Stomach smooth muscle (tissue), 2 donors: ENCODE data around the gene ZNF469.

Source experiments
- H3K27ac ChIP-seq: one replicate; pipeline ENCODE4 v1.7.0; 2013; ENCODE audit warnings: mild to moderate bottlenecking, low read length, inconsistent platforms
- H3K27me3 ChIP-seq, 2 donors: one replicate each; pipeline ENCODE4 v1.7.0; 2013; ENCODE audit warnings: low read length in 2 of 2; ENCODE audit not compliant: insufficient read depth in 2 of 2, control insufficient read depth in 1 of 2
- H3K36me3 ChIP-seq, 2 donors: one replicate each; pipeline ENCODE4 v1.7.0; 2013; ENCODE audit warnings: low read length in 2 of 2; ENCODE audit not compliant: control insufficient read depth in 2 of 2, insufficient read depth in 2 of 2
- H3K4me1 ChIP-seq: one replicate; pipeline ENCODE4 v1.7.0; 2013; ENCODE audit warnings: low read length; ENCODE audit not compliant: control insufficient read depth, insufficient read depth
- H3K4me3 ChIP-seq, 2 donors: one replicate each; pipeline ENCODE4 v1.7.0; 2013; ENCODE audit warnings: low read length in 2 of 2
- H3K9ac ChIP-seq, 2 donors: one replicate each; pipeline ENCODE4 v1.7.0; 2013; ENCODE audit warnings: low read length in 2 of 2, mild to moderate bottlenecking in 1 of 2
- H3K9me3 ChIP-seq, 2 donors: one replicate each; pipeline ENCODE4 v1.7.0; 2013; ENCODE audit warnings: low read length in 2 of 2; ENCODE audit not compliant: control insufficient read depth in 2 of 2
- donor health status: healthy.
- donor health status: Pancreatic carcinoma.

The ZNF469 gene

GRCh38 chr16:88395669-88396584, 13.2 kb downstream of the ZNF469 start:
- no peaks in the 10 kb centered on the region for H3K36me3 ChIP-seq
- H3K9ac ChIP-seq = no peak overlapping the region
- H3K4me1 ChIP-seq = peaks cover 3% of the 10 kb centered on the region
- H3K27me3 ChIP-seq = peaks cover 0 to 6% of the 10 kb centered on the region in 2 donors
- H3K4me3 ChIP-seq = no peak overlapping the region
- H3K27ac ChIP-seq = no peak overlapping the region
- no peaks in the 10 kb centered on the region for H3K9me3 ChIP-seq

DNA sequence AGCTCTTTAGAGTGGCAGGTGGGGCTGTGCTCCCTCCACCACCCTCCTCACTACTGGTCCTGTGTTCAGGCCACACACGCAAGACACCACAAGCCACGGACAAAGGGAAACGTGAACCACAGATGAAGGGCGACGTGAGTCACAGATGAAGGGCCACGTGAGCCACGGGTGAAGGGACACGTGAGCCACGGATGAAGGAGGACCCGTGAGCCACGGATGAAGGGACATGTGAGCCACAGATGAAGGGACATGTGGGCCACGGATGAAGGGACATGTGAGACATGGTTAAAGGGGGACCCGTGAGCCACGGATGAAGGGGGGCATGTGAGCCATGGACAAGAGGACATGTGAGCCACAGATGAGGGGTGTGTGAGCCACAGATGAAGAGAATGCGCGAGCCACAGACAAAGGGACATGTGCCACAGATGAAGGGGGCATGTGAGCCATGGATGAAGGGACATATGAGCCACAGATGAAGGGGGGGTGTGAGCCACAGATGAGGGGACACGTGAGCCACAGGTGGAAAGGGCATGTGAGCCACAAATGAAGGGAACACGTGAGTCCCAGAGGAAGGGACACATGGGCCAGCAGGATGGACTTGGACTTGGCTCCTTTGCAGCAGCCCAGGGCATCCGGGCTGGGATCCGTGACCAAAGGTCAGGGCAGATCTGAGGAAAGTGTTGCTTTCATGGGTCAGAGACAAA, 15.6 kb downstream of the ZNF469 start:
- no peaks in the 10 kb centered on the region for H3K9me3 ChIP-seq
- no peak overlapping the region for H3K4me3 ChIP-seq
- peaks cover 3% of the 10 kb centered on the region for H3K4me1 ChIP-seq
- no peak overlapping the region for H3K27ac ChIP-seq
- H3K36me3 ChIP-seq = no peaks in the 10 kb centered on the region
- H3K27me3 ChIP-seq = peaks cover 3% of the 10 kb centered on the region in 2 donors
- H3K9ac ChIP-seq = no peak overlapping the region

GRCh38 chr16:88398874-88399178, 16.1 kb downstream of the ZNF469 start:
- H3K4me1 ChIP-seq = peaks cover under 1% of the 10 kb centered on the region
- H3K9ac ChIP-seq = no peak overlapping the region
- no peaks in the 10 kb centered on the region for H3K36me3 ChIP-seq
- no peak overlapping the region for H3K4me3 ChIP-seq
- H3K9me3 ChIP-seq = no peaks in the 10 kb centered on the region
- no peak overlapping the region for H3K27ac ChIP-seq
- H3K27me3 ChIP-seq = peaks cover 0 to 3% of the 10 kb centered on the region in 2 donors

DNA sequence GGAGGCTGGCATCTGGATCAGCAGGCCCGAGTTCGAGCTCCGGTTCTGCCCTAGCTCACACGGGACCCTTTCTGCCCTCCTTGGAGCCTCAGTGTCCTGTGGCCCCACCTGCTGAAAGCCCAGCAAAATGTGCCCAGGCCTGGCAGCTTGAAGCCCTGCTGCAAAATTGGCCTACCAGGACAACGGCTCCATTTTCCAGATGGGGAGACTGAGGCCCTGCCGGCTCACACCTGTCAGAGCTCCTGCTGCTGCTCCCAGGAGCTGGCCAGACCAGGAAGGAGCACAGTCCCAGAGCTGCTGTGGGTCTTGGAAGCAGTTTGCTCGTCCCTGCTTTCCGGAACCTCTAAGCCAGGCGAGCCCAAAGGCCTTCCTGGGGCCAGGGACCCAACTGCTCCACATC, 17.4 kb downstream of the ZNF469 start:
- no peaks in the 10 kb centered on the region for H3K9me3 ChIP-seq
- no peak overlapping the region for H3K4me3 ChIP-seq
- H3K36me3 ChIP-seq = no peaks in the 10 kb centered on the region
- no peaks in the 10 kb centered on the region for H3K4me1 ChIP-seq
- H3K9ac ChIP-seq = no peak overlapping the region
- no peak overlapping the region for H3K27ac ChIP-seq
- H3K27me3 ChIP-seq = peaks cover 0 to 3% of the 10 kb centered on the region in 2 donors

DNA sequence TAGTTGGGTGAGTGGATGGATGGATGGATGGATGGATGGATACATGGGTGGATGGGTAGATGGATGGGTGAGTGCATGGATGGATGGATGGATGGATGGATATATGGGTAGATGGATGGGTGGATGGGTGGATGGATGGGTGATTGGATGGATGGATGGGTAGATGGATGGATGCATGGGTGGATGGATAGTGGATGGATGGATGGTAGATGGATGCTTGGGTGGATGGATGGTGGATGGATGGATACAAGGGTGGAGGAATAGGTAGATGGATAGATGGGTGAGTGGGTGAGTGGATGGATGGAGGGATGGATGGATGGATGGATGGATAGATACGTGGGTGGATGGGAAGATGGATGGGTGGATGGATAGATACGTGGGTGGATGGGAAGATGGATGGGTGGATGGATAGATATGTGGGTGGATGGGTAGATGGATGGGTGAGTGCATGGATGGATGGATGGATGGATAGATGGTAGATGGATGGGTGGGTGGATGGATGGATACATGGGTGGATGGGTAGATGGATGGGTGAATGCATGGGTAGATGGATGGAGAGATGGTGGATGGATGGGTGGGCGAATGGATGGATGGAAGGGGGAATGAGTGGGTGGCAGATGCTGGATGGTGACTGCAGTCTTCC, 19.0 kb downstream of the ZNF469 start:
- H3K9me3 ChIP-seq = no peaks in the 10 kb centered on the region

DNA sequence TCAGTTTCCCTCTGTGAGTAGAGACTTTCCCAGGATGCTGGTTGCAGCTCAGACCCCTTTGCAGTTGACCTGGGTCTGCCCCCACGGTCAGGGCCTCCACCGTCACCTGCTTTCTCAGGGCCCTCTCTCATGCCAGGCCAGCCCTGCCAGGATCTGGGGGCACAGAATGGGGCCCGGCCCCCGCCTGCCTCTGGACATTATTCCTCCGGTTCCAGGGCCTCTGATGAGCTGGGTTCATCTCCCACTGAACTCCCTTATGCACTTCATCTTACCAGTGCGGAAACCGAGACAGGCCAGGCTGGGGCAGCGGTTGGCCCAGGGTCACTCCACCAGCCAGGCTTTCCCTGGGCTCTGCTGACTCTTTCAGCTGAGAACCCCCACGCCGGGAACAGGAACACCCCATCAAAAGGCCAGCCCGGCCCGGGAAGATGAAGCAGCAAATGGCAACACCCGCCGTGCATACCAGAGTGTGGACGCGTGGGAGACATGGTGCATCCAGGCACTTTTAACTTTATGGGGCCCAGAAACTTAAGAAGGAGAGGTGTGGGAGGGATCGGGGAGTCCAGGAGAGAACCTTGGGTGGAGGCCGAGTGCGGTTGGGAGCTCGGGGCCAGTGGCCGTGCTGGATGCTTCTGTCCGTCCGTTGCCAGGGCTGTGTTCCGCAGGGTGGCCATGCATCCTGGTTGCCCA, 19.9 kb downstream of the ZNF469 start:
- Histone ChIP-seq H3K36me3 (no peaks in the 10 kb centered on the region), H3K9me3 (no peaks in the 10 kb centered on the region), H3K27me3 (peaks cover 0 to 3% of the 10 kb centered on the region in 2 donors), H3K4me3 (no peak overlapping the region), H3K9ac (no peak overlapping the region), H3K4me1 (peaks cover 2% of the 10 kb centered on the region), H3K27ac (no peak overlapping the region)

More for the DNA sequence above, 19.0 kb downstream of the ZNF469 start:
- Histone ChIP-seq H3K4me3 (no peak overlapping the region), H3K27me3 (peaks cover 0 to 3% of the 10 kb centered on the region in 2 donors), H3K36me3 (no peaks in the 10 kb centered on the region), H3K27ac (no peak overlapping the region), H3K9ac (no peak overlapping the region), H3K4me1 (peaks cover 2% of the 10 kb centered on the region)

DNA sequence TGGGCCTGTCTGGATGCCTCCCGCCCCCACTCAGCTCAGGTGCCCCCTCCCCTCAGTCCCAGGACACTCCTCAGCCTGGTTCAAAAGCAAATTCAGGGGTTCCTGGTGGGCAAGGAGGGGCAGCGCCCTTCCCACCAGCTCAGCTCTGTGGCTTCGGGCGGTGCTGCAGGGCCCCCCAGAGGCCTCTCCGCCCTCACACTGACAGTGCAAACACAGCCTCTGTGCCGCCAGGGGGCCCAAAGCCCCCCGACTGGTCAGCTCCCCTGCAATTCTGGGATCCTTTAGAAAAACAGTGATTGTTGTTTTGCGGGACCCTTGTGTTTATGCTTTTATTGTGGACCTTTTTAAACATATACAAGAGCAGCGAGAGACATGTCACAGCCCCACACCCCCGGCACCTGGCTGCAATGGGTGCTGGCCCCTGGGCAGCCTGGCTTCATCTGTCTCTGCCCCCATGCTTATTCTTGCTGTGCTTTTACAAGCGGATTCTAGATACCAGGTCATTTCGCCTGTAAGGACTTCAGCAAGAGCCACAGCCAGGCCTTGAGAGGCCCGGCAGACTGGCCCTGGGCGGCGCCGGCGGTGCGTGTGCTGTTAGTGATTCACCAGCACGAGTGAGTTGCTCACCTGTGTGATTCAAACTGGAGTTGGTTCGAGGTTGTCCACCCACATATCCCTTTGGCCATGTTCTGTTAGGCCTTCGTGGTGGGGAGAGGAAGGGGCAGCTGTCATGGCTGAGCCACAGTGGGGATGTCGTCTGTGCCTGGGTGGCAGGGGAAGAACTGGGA, 21.2 kb downstream of the ZNF469 start:
- H3K9me3 ChIP-seq = no peaks in the 10 kb centered on the region
- no peak overlapping the region for H3K9ac ChIP-seq
- H3K36me3 ChIP-seq = no peaks in the 10 kb centered on the region
- peaks cover 2% of the 10 kb centered on the region for H3K4me1 ChIP-seq
- H3K27ac ChIP-seq = no peak overlapping the region
- peaks cover 0 to 3% of the 10 kb centered on the region in 2 donors for H3K27me3 ChIP-seq
- H3K4me3 ChIP-seq = no peak overlapping the region

GRCh38 chr16:88404769-88405168, 22.0 kb downstream of the ZNF469 start:
- no peak overlapping the region for H3K4me3 ChIP-seq
- peaks cover 2% of the 10 kb centered on the region for H3K4me1 ChIP-seq
- no peak overlapping the region for H3K27ac ChIP-seq

GRCh38 chr16:88405216-88406060, 22.7 kb downstream of the ZNF469 start:
- H3K4me1 ChIP-seq = peaks cover 2% of the 10 kb centered on the region
- no peaks in the 10 kb centered on the region for H3K36me3 ChIP-seq
- H3K27ac ChIP-seq = no peak overlapping the region
- no peak overlapping the region for H3K9ac ChIP-seq
- no peaks in the 10 kb centered on the region for H3K9me3 ChIP-seq
- peaks cover 0 to 3% of the 10 kb centered on the region in 2 donors for H3K27me3 ChIP-seq
- no peak overlapping the region for H3K4me3 ChIP-seq

More at GRCh38 chr16:88404769-88405168, 22.0 kb downstream of the ZNF469 start:
- Histone ChIP-seq H3K9me3 (no peaks in the 10 kb centered on the region), H3K36me3 (no peaks in the 10 kb centered on the region), H3K9ac (no peak overlapping the region), H3K27me3 (peaks cover 0 to 3% of the 10 kb centered on the region in 2 donors)
